HCT116 (cell line): ENCODE results near the gene DIS3L2. TPM values are rescaled to one million over a fixed set of nuclear protein-coding genes. Genes with fewer than 3 reads are reported as not detected.
"Not testable (repeated sequence)": the region's sequence is repeated elsewhere in the genome, so short reads cannot be mapped to it uniquely, and the experiment has no call there.

Source experiments
- ATAC-seq: fragments of 200-7000 bp; cut with Tn5 transposase; 2 replicates; pipeline ENCODE4 v1.9.1; 2020; ENCODE audit warnings: mild to moderate bottlenecking, moderate library complexity
- BruUV-seq: library from RNA; stranded (reverse); fragments of 400-500 nt; replicated peaks from 2 replicates; lab custom pipeline; 2021; lab: Mats Ljungman, UMichigan
- CTCF ChIA-PET: fragments of 300-600 bp; sonication (Branson Sonifier 250); formaldehyde crosslinking; loops from one replicate; lab custom pipeline; 2021; ENCODE audit warnings: antibody characterized with exemption; lab: Charles Lee
- POLR2A ChIA-PET: fragments of 300-600, 350-600 bp; sonication (Branson Sonifier 250); formaldehyde crosslinking; loops from one replicate; lab custom pipeline; 2021; ENCODE audit warnings: antibody characterized with exemption; lab: Charles Lee
- RAD21 ChIA-PET, 2 experiments: fragments of 300-600 bp; sonication (Branson Sonifier 250); formaldehyde crosslinking; loops; one replicate each; lab custom pipeline; 2023; ENCODE audit warnings: low total read pairs in 2 of 2; ENCODE audit not compliant: uncharacterized antibody in 2 of 2, unreplicated experiment in 2 of 2, low non-redundant PET in 1 of 2; lab: Charles Lee
- DNase-seq: peaks from one replicate; pipeline ENCODE4 v3.0.0-alpha.2; 2010; ENCODE audit warnings: low read depth, low spot score
- H2AFZ ChIP-seq: fragments of 200-600 bp; shearing (Covaris generic), sonication (generic); 2 replicates; pipeline ENCODE4 v1.6.1; 2017; ENCODE audit warnings: low read depth, mixed run types, mixed read lengths, antibody characterized with exemption, low read length; ENCODE audit not compliant: poor library complexity, severe bottlenecking
- H3K27ac ChIP-seq: 2 replicates; pipeline ENCODE4 v1.5.1; 2012; ENCODE audit warnings: low read depth, low read length
- H3K27me3 ChIP-seq: fragments of 200-600 bp; sonication (generic); 2 replicates; pipeline ENCODE4 v1.6.1; 2016; ENCODE audit warnings: mixed run types, low read length, mixed read lengths; ENCODE audit not compliant: insufficient read depth
- H3K36me3 ChIP-seq, 2 experiments: fragments of 200-500 bp in 1 of 2; fragments of 200-600 bp in 1 of 2; sonication (Bioruptor generic) in 1 of 2; sonication (generic) in 1 of 2; 2 replicates each; pipeline versions ENCODE4 v1.5.1 to v1.6.1; 2014 to 2016; ENCODE audit warnings: low read length in 2 of 2, inconsistent platforms in 1 of 2, mixed read lengths in 1 of 2, mixed run types in 1 of 2; ENCODE audit not compliant: insufficient read depth in 2 of 2, control insufficient read depth in 1 of 2
- H3K4me1 ChIP-seq, 2 experiments: fragments of 200-600 bp in 1 of 2; sonication (generic) in 1 of 2; 2 replicates each; pipeline versions ENCODE4 v1.5.1 to v1.6.1; 2012 to 2017; ENCODE audit warnings: low read length in 2 of 2, inconsistent platforms in 1 of 2, mild to moderate bottlenecking in 1 of 2, mixed read lengths in 1 of 2, mixed run types in 1 of 2, moderate library complexity in 1 of 2; ENCODE audit not compliant: insufficient read depth in 2 of 2, control insufficient read depth in 1 of 2
- H3K4me2 ChIP-seq: fragments of 200-600 bp; sonication (generic); 2 replicates; pipeline ENCODE4 v1.6.1; 2017; ENCODE audit warnings: mixed run types, low read length, mixed read lengths
- H3K4me3 ChIP-seq, 2 experiments: fragments of 200-600 bp in 1 of 2; sonication (generic) in 1 of 2; replicated peaks in 1 of 2; 2 replicates each; pipeline ENCODE4 v1.5.1; 2011 to 2016; ENCODE audit warnings: low read length in 2 of 2, control low read depth in 1 of 2, low read depth in 1 of 2, mild to moderate bottlenecking in 1 of 2, mixed read lengths in 1 of 2, mixed run types in 1 of 2
- H3K79me2 ChIP-seq: fragments of 200-600 bp; sonication (generic); 2 replicates; pipeline ENCODE4 v1.6.1; 2017; ENCODE audit warnings: mild to moderate bottlenecking, mixed run types, low read length, moderate library complexity, mixed read lengths; ENCODE audit not compliant: insufficient read depth
- H3K9ac ChIP-seq: fragments of 200-600 bp; sonication (generic); 2 replicates; pipeline ENCODE4 v1.6.1; 2016; ENCODE audit warnings: low read length, mixed read lengths
- H3K9me2 ChIP-seq: fragments of 200-600 bp; sonication (generic), shearing (Covaris generic); 2 replicates; pipeline ENCODE4 v1.6.1; 2017; ENCODE audit warnings: mixed run types, mild to moderate bottlenecking, moderate library complexity; ENCODE audit not compliant: insufficient read depth
- H3K9me3 ChIP-seq, 2 experiments: fragments of 200-500 bp in 1 of 2; fragments of 200-600 bp in 1 of 2; sonication (Bioruptor generic) in 1 of 2; sonication (generic) in 1 of 2; 2 replicates each; pipeline ENCODE4 v1.6.1; 2014 to 2017; ENCODE audit warnings: low read length in 2 of 2, mixed read lengths in 2 of 2, inconsistent platforms in 1 of 2, low read depth in 1 of 2, mild to moderate bottlenecking in 1 of 2, mixed run types in 1 of 2, moderate library complexity in 1 of 2; ENCODE audit not compliant: control insufficient read depth in 1 of 2, insufficient read depth in 1 of 2
- H4K20me1 ChIP-seq: fragments of 200-600 bp; sonication (generic), shearing (Covaris generic); 2 replicates; pipeline ENCODE4 v1.6.1; 2017; ENCODE audit warnings: mixed run types, mild to moderate bottlenecking, moderate library complexity; ENCODE audit not compliant: insufficient read depth
- CBX3 ChIP-seq: IDR thresholded peaks from 2 replicates; pipeline ENCODE4 v1.6.1; 2012; ENCODE audit warnings: low read depth
- CTCF ChIP-seq, 3 experiments: fragments of 200-600 bp in 1 of 3; sonication (generic) in 1 of 3; IDR thresholded peaks in 2 of 3; conservative IDR thresholded peaks in 1 of 3; 2 replicates each; pipeline ENCODE4 v1.5.1; 2012 to 2017; ENCODE audit warnings: low read depth in 2 of 3, low read length in 2 of 3, antibody characterized with exemption in 1 of 3, borderline replicate concordance in 1 of 3, control low read depth in 1 of 3, mild to moderate bottlenecking in 1 of 3, mixed read lengths in 1 of 3, mixed run types in 1 of 3, moderate library complexity in 1 of 3; ENCODE audit not compliant: insufficient read depth in 1 of 3
- EGR1 ChIP-seq: IDR thresholded peaks from 2 replicates; pipeline ENCODE4 v1.6.1; 2012; ENCODE audit warnings: low read depth
- EZH2phosphoT487 ChIP-seq: fragments of 200-600 bp; IDR thresholded peaks from 2 replicates; pipeline ENCODE4 v1.6.1; 2018; ENCODE audit warnings: antibody characterized with exemption, borderline replicate concordance
- MAX ChIP-seq: IDR thresholded peaks from 2 replicates; pipeline ENCODE4 v1.6.1; 2012
- POLR2A ChIP-seq: IDR thresholded peaks from 2 replicates; pipeline ENCODE4 v1.7.0; 2011; ENCODE audit warnings: borderline replicate concordance; ENCODE audit not compliant: insufficient read depth, insufficient read length; ENCODE audit errors: extremely low read depth
- SIN3A ChIP-seq: IDR thresholded peaks from 2 replicates; pipeline ENCODE4 v1.6.1; 2012; ENCODE audit warnings: low read depth
- TCF7L2 ChIP-seq: IDR thresholded peaks from 2 replicates; pipeline ENCODE4 v1.7.0; 2011; ENCODE audit warnings: borderline replicate concordance, inconsistent platforms; ENCODE audit not compliant: insufficient read depth, insufficient read length; ENCODE audit errors: extremely low read depth
- ZNF274 ChIP-seq: fragments of 200-500 bp; sonication (Bioruptor generic); IDR thresholded peaks from 2 replicates; pipeline ENCODE4 v1.6.1; 2014; ENCODE audit warnings: mild to moderate bottlenecking, low read depth, low read length, inconsistent platforms
- intact Hi-C: fragments of 100-400 bp; cut with micrococcal nuclease; formaldehyde crosslinking; loops from 2 replicates; pipeline ENCODE4 v1.10.0; 2022
- total RNA-seq: library from RNA; stranded (reverse); gene quantifications from one replicate; pipeline ENCODE4 v1.2.1, GENCODE V29; 2021; ENCODE audit not compliant: unreplicated experiment

DIS3L2 gene
- total RNA-seq, 1 experiment from 2014 or later = 42.5 TPM

DNA sequence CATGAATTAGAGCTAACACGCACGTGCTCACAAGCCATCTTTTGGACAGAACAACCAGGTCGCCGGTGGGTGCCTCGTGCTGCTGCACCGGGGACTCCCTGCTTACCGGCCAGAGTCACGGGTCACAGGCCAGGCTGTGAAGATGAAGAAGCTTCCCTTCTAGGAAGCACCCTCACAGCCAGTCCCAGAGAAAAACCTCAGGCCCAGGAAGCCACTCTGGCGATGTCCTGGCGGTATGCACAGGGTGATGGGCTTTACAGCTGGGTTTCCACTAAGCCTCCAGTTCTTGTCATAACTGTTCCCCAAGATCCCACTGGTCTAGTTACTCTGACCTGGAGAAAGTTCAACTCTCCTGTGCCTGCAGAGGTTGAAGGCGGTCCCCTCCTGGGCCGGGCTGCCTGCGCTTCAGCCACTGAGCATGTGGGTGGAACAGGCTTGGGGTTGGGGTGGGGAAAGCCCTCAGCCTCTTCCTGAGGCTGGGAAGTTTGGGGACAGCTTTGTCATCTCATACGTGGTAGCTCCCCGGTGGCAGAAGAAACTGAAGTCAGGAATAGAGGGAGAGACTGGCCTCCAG, 15.2 kb upstream of the DIS3L2 start:
- H3K36me3 ChIP-seq = no peaks in the 10 kb centered on the region
- DNase-seq = no peak
- no peak overlapping the region for H2AFZ ChIP-seq
- no peaks in the 10 kb centered on the region for H3K27me3 ChIP-seq
- H4K20me1 ChIP-seq = no peaks in the 10 kb centered on the region
- intact Hi-C loops = no loop called here
- RAD21 ChIA-PET = no interaction called here
- POLR2A ChIA-PET = no interaction called here
- no peaks in the 10 kb centered on the region for H3K9me2 ChIP-seq
- no peak for ATAC-seq
- H3K27ac ChIP-seq = no peak overlapping the region
- TF ChIP-seq MAX (no peak), POLR2A (no peak), EGR1 (no peak), EZH2phosphoT487 (no peak), TCF7L2 (no peak), CTCF (IDR thresholded peaks at IDR 0.05 in 2 of 3, conservative IDR thresholded peaks at IDR 0.05 in 1 of 3; ENCODE audit: borderline replicate concordance in 1 of 3, insufficient read depth in 1 of 3, low read depth in 2 of 3, low read length in 2 of 3) (no peak), ZNF274 (no peak), SIN3A (no peak), CBX3 (no peak)
- BruUV-seq = no TSS peak
- no peak overlapping the region for H3K9ac ChIP-seq
- no peaks in the 10 kb centered on the region for H3K79me2 ChIP-seq
- no peak overlapping the region for H3K4me3 ChIP-seq
- no peaks in the 10 kb centered on the region for H3K4me1 ChIP-seq
- H3K4me2 ChIP-seq = no peak overlapping the region
- CTCF ChIA-PET = no interaction called here
- no peaks in the 10 kb centered on the region for H3K9me3 ChIP-seq

- H3K79me2 ChIP-seq, DNase-seq, H3K4me1 ChIP-seq, H3K9ac ChIP-seq, H3K9me2 ChIP-seq, H3K36me3 ChIP-seq, H3K27me3 ChIP-seq, POLR2A ChIA-PET, H3K4me3 ChIP-seq, H3K9me3 ChIP-seq, ATAC-seq, H3K27ac ChIP-seq, H3K4me2 ChIP-seq, intact Hi-C loops, H4K20me1 ChIP-seq, CTCF ChIA-PET, RAD21 ChIA-PET, H2AFZ ChIP-seq, BruUV-seq: not testable (repeated sequence)
Measured at GRCh38 chr2:231947112-231947511, 14.4 kb upstream of the DIS3L2 start.
